Measurements from ENCODE around the gene SF1.

SF1 gene

DNA sequence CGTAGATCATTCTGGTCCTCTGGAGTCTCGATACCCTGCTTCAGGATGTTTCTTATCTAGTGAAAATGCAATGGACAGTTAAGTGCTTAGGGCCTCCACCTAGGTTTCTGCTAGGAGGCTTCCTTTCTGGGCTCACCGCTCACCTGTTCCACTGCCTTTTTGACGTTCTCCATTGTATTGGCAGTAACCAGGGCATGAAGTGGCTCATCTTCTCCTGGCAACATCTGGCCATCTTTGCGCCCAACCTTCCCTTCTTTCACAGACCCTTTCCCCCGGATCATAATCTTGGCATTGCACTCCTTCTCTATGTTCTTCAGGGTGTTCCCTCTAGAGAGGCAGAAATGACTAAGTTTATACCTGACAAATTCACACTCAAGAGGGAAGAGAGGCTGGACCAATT, 9.1 kb downstream of the SF1 start:
- no peak overlapping the region for H3K4me3 ChIP-seq (replicated peaks; ENCODE audit: insufficient read depth, low read length)
- no peak for DNase-seq (ENCODE audit: low read depth in 1 of 2, low spot score in 1 of 2)
- H3K27me3 ChIP-seq (ENCODE audit: insufficient read depth, poor library complexity, severe bottlenecking): no peaks in the 10 kb centered on the region
- peak; percentile 52; the same call in 1 of the 2 replicates for TF ChIP-seq POLR2AphosphoS5 (IDR thresholded peaks at IDR 0.05; ENCODE audit: low read depth)
- TF ChIP-seq, protein P1, sequence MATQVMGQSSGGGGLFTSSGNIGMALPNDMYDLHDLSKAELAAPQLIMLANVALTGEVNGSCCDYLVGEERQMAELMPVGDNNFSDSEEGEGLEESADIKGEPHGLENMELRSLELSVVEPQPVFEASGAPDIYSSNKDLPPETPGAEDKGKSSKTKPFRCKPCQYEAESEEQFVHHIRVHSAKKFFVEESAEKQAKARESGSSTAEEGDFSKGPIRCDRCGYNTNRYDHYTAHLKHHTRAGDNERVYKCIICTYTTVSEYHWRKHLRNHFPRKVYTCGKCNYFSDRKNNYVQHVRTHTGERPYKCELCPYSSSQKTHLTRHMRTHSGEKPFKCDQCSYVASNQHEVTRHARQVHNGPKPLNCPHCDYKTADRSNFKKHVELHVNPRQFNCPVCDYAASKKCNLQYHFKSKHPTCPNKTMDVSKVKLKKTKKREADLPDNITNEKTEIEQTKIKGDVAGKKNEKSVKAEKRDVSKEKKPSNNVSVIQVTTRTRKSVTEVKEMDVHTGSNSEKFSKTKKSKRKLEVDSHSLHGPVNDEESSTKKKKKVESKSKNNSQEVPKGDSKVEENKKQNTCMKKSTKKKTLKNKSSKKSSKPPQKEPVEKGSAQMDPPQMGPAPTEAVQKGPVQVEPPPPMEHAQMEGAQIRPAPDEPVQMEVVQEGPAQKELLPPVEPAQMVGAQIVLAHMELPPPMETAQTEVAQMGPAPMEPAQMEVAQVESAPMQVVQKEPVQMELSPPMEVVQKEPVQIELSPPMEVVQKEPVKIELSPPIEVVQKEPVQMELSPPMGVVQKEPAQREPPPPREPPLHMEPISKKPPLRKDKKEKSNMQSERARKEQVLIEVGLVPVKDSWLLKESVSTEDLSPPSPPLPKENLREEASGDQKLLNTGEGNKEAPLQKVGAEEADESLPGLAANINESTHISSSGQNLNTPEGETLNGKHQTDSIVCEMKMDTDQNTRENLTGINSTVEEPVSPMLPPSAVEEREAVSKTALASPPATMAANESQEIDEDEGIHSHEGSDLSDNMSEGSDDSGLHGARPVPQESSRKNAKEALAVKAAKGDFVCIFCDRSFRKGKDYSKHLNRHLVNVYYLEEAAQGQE (IDR thresholded peaks at IDR 0.05; ENCODE audit: insufficient replicate concordance, low read depth): no peak
- TF ChIP-seq GABPA (IDR thresholded peaks at IDR 0.05; ENCODE audit: low read depth): no peak
- H3K27ac ChIP-seq (replicated peaks): no peak overlapping the region

DNA sequence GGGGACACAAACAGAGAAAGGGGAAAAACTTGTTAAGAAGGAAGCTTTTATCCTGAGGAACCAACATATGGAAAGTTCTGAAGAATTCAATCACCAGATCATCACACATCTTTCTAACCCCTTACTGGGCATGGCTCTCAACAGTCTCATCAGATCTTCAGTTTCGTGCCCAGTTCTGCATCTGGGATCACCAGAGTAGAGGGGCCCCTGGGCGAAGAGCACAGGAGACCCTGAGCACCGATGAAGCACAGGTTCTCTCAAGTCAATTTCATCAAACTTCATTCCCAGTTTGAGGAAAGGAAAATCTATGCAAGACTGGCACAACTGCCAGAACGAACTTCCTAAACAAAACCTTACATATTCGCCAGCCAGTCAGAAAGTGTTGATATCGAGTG, 10.0 kb downstream of the SF1 start:
- DNase-seq (ENCODE audit: low read depth in 1 of 2, low spot score in 1 of 2): no peak
- TF ChIP-seq SPI1 (IDR thresholded peaks at IDR 0.05; ENCODE audit: borderline replicate concordance, low read depth): no peak
- TF ChIP-seq, protein P1 (IDR thresholded peaks at IDR 0.05; ENCODE audit: insufficient replicate concordance, low read depth): no peak
- no peak for TF ChIP-seq GABPA (IDR thresholded peaks at IDR 0.05; ENCODE audit: low read depth)
- TF ChIP-seq, protein P2, sequence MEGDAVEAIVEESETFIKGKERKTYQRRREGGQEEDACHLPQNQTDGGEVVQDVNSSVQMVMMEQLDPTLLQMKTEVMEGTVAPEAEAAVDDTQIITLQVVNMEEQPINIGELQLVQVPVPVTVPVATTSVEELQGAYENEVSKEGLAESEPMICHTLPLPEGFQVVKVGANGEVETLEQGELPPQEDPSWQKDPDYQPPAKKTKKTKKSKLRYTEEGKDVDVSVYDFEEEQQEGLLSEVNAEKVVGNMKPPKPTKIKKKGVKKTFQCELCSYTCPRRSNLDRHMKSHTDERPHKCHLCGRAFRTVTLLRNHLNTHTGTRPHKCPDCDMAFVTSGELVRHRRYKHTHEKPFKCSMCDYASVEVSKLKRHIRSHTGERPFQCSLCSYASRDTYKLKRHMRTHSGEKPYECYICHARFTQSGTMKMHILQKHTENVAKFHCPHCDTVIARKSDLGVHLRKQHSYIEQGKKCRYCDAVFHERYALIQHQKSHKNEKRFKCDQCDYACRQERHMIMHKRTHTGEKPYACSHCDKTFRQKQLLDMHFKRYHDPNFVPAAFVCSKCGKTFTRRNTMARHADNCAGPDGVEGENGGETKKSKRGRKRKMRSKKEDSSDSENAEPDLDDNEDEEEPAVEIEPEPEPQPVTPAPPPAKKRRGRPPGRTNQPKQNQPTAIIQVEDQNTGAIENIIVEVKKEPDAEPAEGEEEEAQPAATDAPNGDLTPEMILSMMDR (IDR thresholded peaks at IDR 0.05; ENCODE audit: insufficient read depth, low read length): no peak
- no peak for TF ChIP-seq POLR2AphosphoS5 (IDR thresholded peaks at IDR 0.05; ENCODE audit: low read depth)
- Histone ChIP-seq H3K27me3 (ENCODE audit: insufficient read depth, poor library complexity, severe bottlenecking) (no peaks in the 10 kb centered on the region), H3K4me3 (replicated peaks; ENCODE audit: insufficient read depth, low read length) (no peak overlapping the region), H3K27ac (replicated peaks) (no peak overlapping the region)

DNA sequence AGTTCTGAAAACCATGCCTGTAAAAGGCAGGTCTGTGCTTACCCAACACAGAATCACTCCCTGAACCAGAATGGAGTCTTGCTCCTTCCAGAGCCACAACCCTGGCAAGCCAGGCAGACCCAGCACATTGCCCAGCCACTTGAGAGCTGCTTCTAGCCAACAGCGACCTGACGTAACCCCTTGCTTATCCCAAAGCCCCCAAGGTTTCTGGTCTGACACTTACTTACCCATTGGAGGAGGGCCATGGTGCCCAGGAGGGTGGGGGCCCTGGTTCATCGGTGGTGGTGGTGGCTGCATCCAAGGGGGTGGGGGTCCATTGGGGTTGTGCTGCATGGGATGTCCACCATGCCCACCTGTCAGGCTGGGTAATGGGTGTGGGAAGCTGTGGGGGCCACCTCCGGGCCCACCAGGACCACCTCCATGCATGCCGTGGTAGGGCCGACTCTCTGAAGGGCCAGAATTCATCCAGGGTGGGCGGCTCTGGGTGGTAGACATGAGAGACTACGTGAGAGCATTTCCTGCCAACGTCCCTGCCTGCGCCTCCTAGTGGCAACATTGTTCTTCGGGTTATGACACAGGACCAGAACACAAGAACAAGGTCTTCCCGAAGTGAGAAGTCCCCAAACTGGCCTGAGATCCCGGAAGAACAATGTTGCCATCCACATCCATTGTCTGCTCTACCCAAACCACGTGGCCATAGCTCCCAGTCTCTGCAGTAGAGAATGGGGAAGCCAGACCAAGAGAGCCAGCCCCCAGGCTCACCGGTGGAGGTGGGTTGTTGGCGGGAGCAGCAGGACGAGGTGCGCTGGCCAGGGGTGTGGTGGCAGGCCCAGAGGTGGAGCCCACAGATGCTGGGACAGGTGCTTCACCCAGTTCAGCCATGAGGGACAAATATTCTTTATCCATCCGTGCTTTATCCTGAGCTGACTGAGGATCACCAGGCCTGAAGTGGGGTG, 10.7 kb downstream of the SF1 start:
- TF ChIP-seq GABPA (IDR thresholded peaks at IDR 0.05; ENCODE audit: low read depth) (no peak), SPI1 (IDR thresholded peaks at IDR 0.05; ENCODE audit: borderline replicate concordance, low read depth) (no peak; the same call in 1 of the 2 replicates), POLR2AphosphoS5 (IDR thresholded peaks at IDR 0.05; ENCODE audit: low read depth) (peak; percentile 28)
- TF ChIP-seq, protein P1 (IDR thresholded peaks at IDR 0.05; ENCODE audit: insufficient replicate concordance, low read depth): no peak
- TF ChIP-seq, protein P2 (IDR thresholded peaks at IDR 0.05; ENCODE audit: insufficient read depth, low read length): peak; percentile 70
- no peak overlapping the region for H3K4me3 ChIP-seq (replicated peaks; ENCODE audit: insufficient read depth, low read length)
- peak in 1 of 2 experiments; percentile 87 for DNase-seq (ENCODE audit: low read depth in 1 of 2, low spot score in 1 of 2)
- H3K27ac ChIP-seq (replicated peaks): no peak overlapping the region; the same call in 1 of the 2 replicates
- H3K27me3 ChIP-seq (ENCODE audit: insufficient read depth, poor library complexity, severe bottlenecking): no peaks in the 10 kb centered on the region

All from HL-60 (cell line).